CD4-positive, alpha-beta T cell treated with Interleukin-6 at 100 ng/mL for 8 hours (primary cell): ENCODE measurements around the gene MTO1.
"Not testable (repeated sequence)": the region's sequence is repeated elsewhere in the genome, so short reads cannot be mapped to it uniquely, and the experiment has no call there.

Experiments used
- DNase-seq: peaks from one replicate; pipeline ENCODE4 v3.0.0-alpha.2; 2020; ENCODE audit warnings: mixed read lengths, low spot score

MTO1 gene

GRCh38 chr6:73532293-73532692 is 70.8 kb downstream of the MTO1 start:
- no peak for DNase-seq

GRCh38 chr6:73534628-73535027 is 73.1 kb downstream of the MTO1 start:
- DNase-seq = no peak

- no peak for DNase-seq
Observed at GRCh38 chr6:73537677-73538076, 76.1 kb downstream of the MTO1 start.

GRCh38 chr6:73538116-73538779 is 76.7 kb downstream of the MTO1 start:
- DNase-seq = no peak

GRCh38 chr6:73542481-73542880 is 80.9 kb downstream of the MTO1 start:
- not testable (repeated sequence) for DNase-seq

- no peak for DNase-seq
Observed at GRCh38 chr6:73542891-73543290, 81.4 kb downstream of the MTO1 start.

- no peak for DNase-seq
Observed at GRCh38 chr6:73547036-73547435, 85.5 kb downstream of the MTO1 start.

- no peak for DNase-seq
Observed at GRCh38 chr6:73548458-73549446, 87.2 kb downstream of the MTO1 start.

GRCh38 chr6:73551115-73551514 is 89.6 kb downstream of the MTO1 start:
- not testable (repeated sequence) for DNase-seq

GRCh38 chr6:73555380-73555949 is 93.9 kb downstream of the MTO1 start:
- not testable (repeated sequence) for DNase-seq

- DNase-seq = no peak
Observed at GRCh38 chr6:73556836-73557235, 95.3 kb downstream of the MTO1 start.
